Naive thymus-derived CD4-positive, alpha-beta T cell (primary cell): ENCODE measurements around the gene OR4D10. TPM values are rescaled to one million over a fixed set of nuclear protein-coding genes. Genes with fewer than 3 reads are reported as not detected.

Source experiments
- ATAC-seq: fragments of 150-1000 bp; cut with Tn5 transposase; 2 replicates; pipeline ENCODE4 v1.10.0; 2021; ENCODE audit warnings: mild to moderate bottlenecking, moderate library complexity
- CTCF ChIA-PET: fragments of 350-600 bp; sonication (Branson Sonifier 250); formaldehyde crosslinking; loops from one replicate; lab custom pipeline; 2021; ENCODE audit warnings: antibody characterized with exemption; lab: Charles Lee
- POLR2A ChIA-PET: fragments of 350-600 bp; sonication (Branson Sonifier 250); formaldehyde crosslinking; loops from one replicate; lab custom pipeline; 2021; ENCODE audit warnings: antibody characterized with exemption, inconsistent platforms; lab: Charles Lee
- DNase-seq, 9 donors: peaks; one replicate each; pipeline versions ENCODE4 v3.0.0 to v3.0.0-alpha.2; 2020 to 2022; ENCODE audit warnings: mixed read lengths in 1 of 9
- H3K27ac ChIP-seq: one replicate; pipeline ENCODE4 v1.7.0; 2013; ENCODE audit warnings: mild to moderate bottlenecking, low read depth, low read length, moderate library complexity
- H3K27me3 ChIP-seq, 2 donors: one replicate each; pipeline ENCODE4 v1.7.0; 2013; ENCODE audit warnings: low read length in 2 of 2, mild to moderate bottlenecking in 2 of 2, moderate library complexity in 2 of 2; ENCODE audit not compliant: control insufficient read depth in 2 of 2, insufficient read depth in 2 of 2
- H3K36me3 ChIP-seq, 3 experiments: 1 replicate in 2 of 3; 2 replicates in 1 of 3; pipeline ENCODE4 v1.7.0; 2013; ENCODE audit warnings: low read length in 3 of 3, mild to moderate bottlenecking in 3 of 3, moderate library complexity in 1 of 3; ENCODE audit not compliant: insufficient read depth in 3 of 3, control insufficient read depth in 2 of 3
- H3K4me1 ChIP-seq, 2 donors: one replicate each; pipeline ENCODE4 v1.7.0; 2013; ENCODE audit warnings: low read length in 2 of 2, mild to moderate bottlenecking in 2 of 2, moderate library complexity in 1 of 2; ENCODE audit not compliant: control insufficient read depth in 2 of 2, insufficient read depth in 2 of 2
- H3K4me3 ChIP-seq: 2 replicates; pipeline ENCODE4 v1.7.0; 2013; ENCODE audit warnings: mild to moderate bottlenecking, low read length
- H3K9me3 ChIP-seq, 3 experiments: 1 replicate in 2 of 3; 2 replicates in 1 of 3; pipeline ENCODE4 v1.7.0; 2013; ENCODE audit warnings: low read length in 3 of 3; ENCODE audit not compliant: control insufficient read depth in 2 of 3
- H3K27ac Mint-ChIP-seq, 9 donors: one replicate each; pipeline ENCODE4 v1.8.0; 2020 to 2022; ENCODE audit warnings: mixed read lengths in 9 of 9, mild to moderate bottlenecking in 8 of 9, moderate library complexity in 5 of 9, inconsistent platforms in 2 of 9
- H3K27me3 Mint-ChIP-seq, 5 donors: one replicate each; pipeline ENCODE4 v1.8.0; 2021 to 2022; ENCODE audit warnings: mixed read lengths in 5 of 5, mild to moderate bottlenecking in 1 of 5
- H3K36me3 Mint-ChIP-seq, 5 donors: one replicate each; pipeline ENCODE4 v1.8.0; 2020 to 2022; ENCODE audit warnings: mixed read lengths in 5 of 5, mild to moderate bottlenecking in 3 of 5, inconsistent platforms in 1 of 5
- H3K4me1 Mint-ChIP-seq, 7 donors: one replicate each; pipeline ENCODE4 v1.8.0; 2020 to 2022; ENCODE audit warnings: mixed read lengths in 7 of 7, mild to moderate bottlenecking in 3 of 7, inconsistent platforms in 1 of 7
- H3K4me3 Mint-ChIP-seq, 10 donors: one replicate each; pipeline ENCODE4 v1.8.0; 2020 to 2022; ENCODE audit warnings: mild to moderate bottlenecking in 10 of 10, mixed read lengths in 10 of 10, moderate library complexity in 6 of 10, inconsistent platforms in 2 of 10
- H3K9me3 Mint-ChIP-seq, 11 donors: one replicate each; pipeline ENCODE4 v1.8.0; 2020 to 2022; ENCODE audit warnings: mixed read lengths in 11 of 11, mild to moderate bottlenecking in 4 of 11, inconsistent platforms in 1 of 11, moderate library complexity in 1 of 11
- intact Hi-C, 2 donors: fragments of 100-400 bp; cut with micrococcal nuclease; formaldehyde crosslinking; loops; one replicate each; pipeline ENCODE4 v1.15.1; 2023
- polyA plus RNA-seq, 2 donors: library from polyadenylated mRNA; unstranded; fragments of 300-500 nt; fragmentation: Illumina TruSeq; gene quantifications; one replicate each; pipeline ENCODE4 v1.2.3, GENCODE V29; 2021
- total RNA-seq, 6 experiments: library from RNA in 5 of 6; stranded (reverse) in 5 of 6; gene quantifications; 1 replicate in 5 of 6; 2 replicates in 1 of 6; pipeline ENCODE4 v1.2.3 and lab custom pipeline; 2021 to 2026

Gene OR4D10
- total and polyA plus RNA-seq, 7 experiments from 2014 or later = not detected

DNA sequence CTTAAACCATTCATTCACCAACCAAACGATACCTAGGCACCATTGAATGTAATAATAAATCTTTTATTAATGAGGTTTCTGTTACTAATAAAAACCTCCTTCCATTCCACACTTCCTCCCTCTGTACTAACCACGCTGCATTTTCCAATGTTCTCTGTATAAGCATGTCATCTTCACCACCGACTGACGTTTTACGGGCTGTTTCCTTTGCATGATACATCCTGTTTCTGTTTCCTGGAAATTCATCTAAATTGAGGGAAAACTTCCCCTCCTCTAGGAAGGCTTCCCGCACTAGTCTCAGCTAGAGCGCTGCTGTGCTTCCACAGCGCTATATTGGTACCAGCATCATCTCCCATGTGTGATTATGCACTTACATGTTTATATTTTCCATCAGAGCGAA lies 2.1 kb downstream of the OR4D10 start:
- ChIA-PET CTCF (interaction anchor here (0.6 kb wide), 1 partner anchor 46 kb away, joined by 3 read pairs; no protein-coding TSS in a partner anchor), POLR2A (no interaction called here)
- no peak overlapping the region for H3K4me3 Mint-ChIP-seq
- H3K27ac Mint-ChIP-seq = no peak overlapping the region
- H3K27ac ChIP-seq = no peak overlapping the region
- DNase-seq = no peak
- H3K4me1 Mint-ChIP-seq = no peaks in the 10 kb centered on the region
- H3K27me3 Mint-ChIP-seq = peaks cover 8 to 35% (median 15%) of the 10 kb centered on the region in 5 donors
- H3K4me3 ChIP-seq = no peak overlapping the region
- H3K9me3 Mint-ChIP-seq = no peaks in the 10 kb centered on the region
- H3K27me3 ChIP-seq = no peaks in the 10 kb centered on the region
- ATAC-seq = no peak
- H3K9me3 ChIP-seq = no peaks in the 10 kb centered on the region
- no peaks in the 10 kb centered on the region for H3K36me3 Mint-ChIP-seq
- no peaks in the 10 kb centered on the region for H3K36me3 ChIP-seq
- intact Hi-C loops = no loop called here
- H3K4me1 ChIP-seq = no peaks in the 10 kb centered on the region

GRCh38 chr11:59479906-59480305 lies 6.8 kb downstream of the OR4D10 start:
- no peaks in the 10 kb centered on the region for H3K27me3 ChIP-seq
- H3K36me3 ChIP-seq = no peaks in the 10 kb centered on the region
- H3K4me3 ChIP-seq = no peak overlapping the region
- Mint-ChIP-seq H3K27ac (no peak overlapping the region), H3K36me3 (no peaks in the 10 kb centered on the region), H3K4me3 (no peak overlapping the region), H3K9me3 (no peaks in the 10 kb centered on the region), H3K4me1 (no peaks in the 10 kb centered on the region), H3K27me3 (peaks cover 8 to 12% (median 10%) of the 10 kb centered on the region in 5 donors)
- ChIA-PET POLR2A (no interaction called here), CTCF (no interaction called here)
- H3K27ac ChIP-seq = no peak overlapping the region
- ATAC-seq (no peak), DNase-seq (no peak)
- intact Hi-C loops = no loop called here
- H3K4me1 ChIP-seq = no peaks in the 10 kb centered on the region
- no peaks in the 10 kb centered on the region for H3K9me3 ChIP-seq

- CTCF ChIA-PET = interaction anchor here (0.6 kb wide), 1 partner anchor 8 kb away, joined by 4 read pairs; no protein-coding TSS in a partner anchor
- Histone ChIP-seq H3K36me3 (no peaks in the 10 kb centered on the region), H3K27ac (no peak overlapping the region)
These were observed 7.2 kb downstream of the OR4D10 start for GRCh38 chr11:59480359-59480758.

GRCh38 chr11:59501931-59502330 lies 28.8 kb downstream of the OR4D10 start:
- Mint-ChIP-seq H3K27me3 (peaks cover 0 to 21% (median 7%) of the 10 kb centered on the region in 5 donors), H3K4me1 (peaks cover 0 to 6% (median 0%) of the 10 kb centered on the region in 7 donors), H3K27ac (no peak overlapping the region), H3K9me3 (peaks cover 0 to 7% (median 0%) of the 10 kb centered on the region in 11 donors), H3K4me3 (no peak overlapping the region), H3K36me3 (peaks cover 0 to 5% (median 0%) of the 10 kb centered on the region in 5 donors)
- no peak overlapping the region for H3K27ac ChIP-seq
- intact Hi-C loops = no loop called here
- POLR2A ChIA-PET = no interaction called here
- no peaks in the 10 kb centered on the region for H3K9me3 ChIP-seq
- CTCF ChIA-PET = no interaction called here
- ATAC-seq (no peak), DNase-seq (no peak)
- H3K4me1 ChIP-seq = no peaks in the 10 kb centered on the region
- no peaks in the 10 kb centered on the region for H3K36me3 ChIP-seq
- H3K27me3 ChIP-seq = no peaks in the 10 kb centered on the region
- no peak overlapping the region for H3K4me3 ChIP-seq

More at GRCh38 chr11:59480359-59480758, 7.2 kb downstream of the OR4D10 start:
- Mint-ChIP-seq H3K9me3 (no peaks in the 10 kb centered on the region), H3K27ac (no peak overlapping the region), H3K27me3 (peaks cover 5 to 11% (median 7%) of the 10 kb centered on the region in 5 donors), H3K36me3 (no peaks in the 10 kb centered on the region), H3K4me1 (no peaks in the 10 kb centered on the region), H3K4me3 (no peak overlapping the region)
- ATAC-seq (no peak), DNase-seq (no peak)
- POLR2A ChIA-PET = no interaction called here
- Histone ChIP-seq H3K4me1 (no peaks in the 10 kb centered on the region), H3K27me3 (no peaks in the 10 kb centered on the region), H3K4me3 (no peak overlapping the region), H3K9me3 (no peaks in the 10 kb centered on the region)
- intact Hi-C loops = no loop called here

DNA sequence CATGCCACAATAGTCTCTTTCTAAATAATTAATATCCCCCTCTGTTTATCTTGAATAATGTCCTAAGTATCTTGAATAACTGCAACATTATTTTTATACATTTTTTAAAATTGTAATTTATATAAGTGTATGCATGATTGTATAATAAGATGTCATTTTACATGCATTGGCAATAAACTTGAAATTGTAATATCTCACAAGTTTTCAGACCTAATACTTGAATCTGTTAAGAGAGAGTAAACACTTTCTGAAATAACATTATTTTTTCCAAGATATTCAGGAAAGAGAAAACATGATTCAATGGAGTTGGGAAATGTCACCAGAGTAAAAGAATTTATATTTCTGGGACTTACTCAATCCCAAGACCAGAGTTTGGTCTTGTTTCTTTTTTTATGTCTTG lies 30.2 kb downstream of the OR4D10 start, which contains the start of gene OR4D11:
OR4D11 (plus strand) TSS at position 301 of the 400 bp plus-strand sequence; CDS start at position 301, 0 bp downstream.
- Histone ChIP-seq H3K36me3 (no peaks in the 10 kb centered on the region), H3K4me3 (no peak within 1 kb of the TSS), H3K27me3 (no peaks in the 10 kb centered on the region), H3K9me3 (no peaks in the 10 kb centered on the region), H3K4me1 (no peaks in the 10 kb centered on the region), H3K27ac (no peak within 1 kb of the TSS)
- H3K36me3 Mint-ChIP-seq = peaks cover 0 to 5% (median 0%) of the 10 kb centered on the region in 5 donors
- ChIA-PET CTCF (no interaction called here), POLR2A (no interaction called here)
- no peak within 1 kb of the TSS for H3K27ac Mint-ChIP-seq
- intact Hi-C loops = no loop called here
- ATAC-seq = no peak
- no peak for DNase-seq
- peaks cover 0 to 7% (median 0%) of the 10 kb centered on the region in 11 donors for H3K9me3 Mint-ChIP-seq
- no peak within 1 kb of the TSS for H3K4me3 Mint-ChIP-seq
- peaks cover 0 to 6% (median 0%) of the 10 kb centered on the region in 7 donors for H3K4me1 Mint-ChIP-seq
- peaks cover 0 to 15% (median 7%) of the 10 kb centered on the region in 5 donors for H3K27me3 Mint-ChIP-seq

DNA sequence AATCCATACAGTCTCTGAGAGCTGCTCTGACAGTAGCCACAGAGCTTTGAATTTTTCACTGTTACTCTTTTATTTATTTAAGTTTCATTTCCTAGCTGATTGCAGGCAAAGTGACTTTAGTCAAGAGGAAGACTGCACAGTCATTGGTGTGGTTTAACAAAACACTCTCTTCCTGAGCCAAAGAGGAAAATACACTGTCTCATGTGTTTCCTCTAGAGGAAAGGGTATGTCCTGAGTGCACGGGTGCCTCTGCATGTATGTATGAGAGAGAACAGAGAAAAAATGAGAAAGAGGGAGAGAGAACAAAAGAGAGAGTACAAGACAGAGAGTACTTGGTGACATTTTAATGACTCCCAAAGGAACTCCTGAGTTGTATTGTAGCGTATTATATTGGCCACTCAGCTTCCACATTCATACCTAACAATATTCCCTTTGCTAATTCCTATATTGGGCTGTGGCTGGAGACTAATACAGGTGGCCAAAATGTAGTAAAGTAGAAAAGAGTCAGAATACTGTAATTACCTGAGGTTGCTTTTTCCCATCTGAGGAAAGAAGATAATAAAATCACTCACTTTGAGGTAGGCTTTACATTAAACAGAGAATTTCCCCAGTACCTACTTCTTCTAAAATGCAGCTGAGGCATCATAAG lies 38.0 kb downstream of the OR4D10 start, which contains the start of gene OR4D9:
OR4D9 (plus strand) TSS at position 599 of the 649 bp plus-strand sequence. CDS start 3,374 bp downstream, outside the sequence.
- no peak within 1 kb of the TSS for H3K4me3 ChIP-seq
- H3K27me3 Mint-ChIP-seq = peaks cover 0 to 4% (median 0%) of the 10 kb centered on the region in 5 donors
- peaks cover 0 to 5% (median 0%) of the 10 kb centered on the region in 11 donors for H3K9me3 Mint-ChIP-seq
- CTCF ChIA-PET = interaction anchor here (0.8 kb wide), 1 partner anchor 123 kb away, joined by 3 read pairs; no protein-coding TSS in a partner anchor
- no peak within 1 kb of the TSS for H3K27ac ChIP-seq
- H3K9me3 ChIP-seq = no peaks in the 10 kb centered on the region
- peaks cover 0 to 6% (median 0%) of the 10 kb centered on the region in 5 donors for H3K36me3 Mint-ChIP-seq
- POLR2A ChIA-PET = interaction anchor here (1.6 kb wide), 1 partner anchor 11 kb away, joined by 6 read pairs; no protein-coding TSS in a partner anchor
- peak within 1 kb of the TSS in 4 of 9 donors; percentile 15 to 47 (median 32) for H3K27ac Mint-ChIP-seq
- intact Hi-C loops = no loop called here
- ATAC-seq (peak; percentile 68), DNase-seq (peak in 6 of 9 donors; percentile 1 to 32 (median 16))
- H3K4me1 ChIP-seq = peaks cover 0 to 12% of the 10 kb centered on the region in 2 donors
- peaks cover 22 to 33% (median 29%) of the 10 kb centered on the region in 7 donors for H3K4me1 Mint-ChIP-seq
- H3K4me3 Mint-ChIP-seq = peak within 1 kb of the TSS in 9 of 10 donors; percentile 43 to 88 (median 53)
- no peaks in the 10 kb centered on the region for H3K27me3 ChIP-seq
- no peaks in the 10 kb centered on the region for H3K36me3 ChIP-seq
